HG03196 (cell line): ENCODE measurements around the gene NANP.
"Not testable (repeated sequence)": the region's sequence is repeated elsewhere in the genome, so short reads cannot be mapped to it uniquely, and the experiment has no call there.

Experiments
- ATAC-seq: cut with Tn5 transposase; IDR thresholded peaks from one replicate; pipeline ENCODE4 v1.9.1; 2021; ENCODE audit not compliant: unreplicated experiment

NANP gene

DNA sequence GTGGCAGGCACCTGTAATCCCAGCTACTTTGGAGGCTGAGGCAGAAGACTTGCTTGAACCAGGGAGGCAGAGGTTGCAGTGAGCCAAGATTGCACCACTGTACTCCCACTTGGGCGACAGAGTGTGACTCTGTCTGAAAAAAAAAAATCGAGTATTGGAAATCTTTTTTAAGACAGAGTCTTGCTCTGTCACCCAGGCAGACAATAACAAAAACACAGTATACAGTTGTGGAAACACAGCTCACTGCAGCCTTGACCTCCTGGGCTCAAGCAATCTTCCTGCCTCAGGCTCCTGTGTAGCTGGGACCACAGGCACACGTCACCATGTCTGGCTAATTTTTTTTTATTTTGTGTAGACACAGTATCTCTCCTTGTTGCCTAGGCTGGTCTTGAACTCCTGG lies 15.0 kb downstream of the NANP start:
- no peak for ATAC-seq

DNA sequence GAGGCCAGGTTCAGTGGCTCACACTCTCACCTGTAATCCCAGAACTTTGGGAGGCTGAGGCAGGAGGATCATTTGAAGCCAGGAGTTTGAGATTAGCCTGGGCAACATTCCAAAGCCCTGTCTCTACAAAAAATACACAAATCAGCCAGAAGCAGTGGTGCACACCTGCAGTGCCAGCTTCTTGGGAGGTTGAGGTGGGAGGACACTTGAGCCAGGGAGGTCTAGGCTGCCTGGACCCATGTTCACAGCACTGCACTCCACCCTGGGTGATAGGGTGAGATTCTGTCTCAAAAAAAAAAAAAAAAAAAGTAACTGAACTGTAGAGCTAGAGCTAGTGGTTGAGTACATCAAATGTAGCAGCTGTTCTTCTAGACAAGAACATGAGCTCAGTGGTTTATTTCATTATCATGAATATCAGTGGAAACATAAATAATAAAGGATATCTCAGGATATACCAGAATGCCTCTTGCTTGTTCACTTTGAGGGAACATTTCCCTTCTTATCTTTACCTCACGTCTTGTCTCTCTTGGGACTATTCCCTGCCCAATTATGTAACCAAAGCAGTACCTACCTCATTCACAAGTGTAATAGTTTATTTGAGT lies 17.6 kb downstream of the NANP start:
- no peak for ATAC-seq

DNA sequence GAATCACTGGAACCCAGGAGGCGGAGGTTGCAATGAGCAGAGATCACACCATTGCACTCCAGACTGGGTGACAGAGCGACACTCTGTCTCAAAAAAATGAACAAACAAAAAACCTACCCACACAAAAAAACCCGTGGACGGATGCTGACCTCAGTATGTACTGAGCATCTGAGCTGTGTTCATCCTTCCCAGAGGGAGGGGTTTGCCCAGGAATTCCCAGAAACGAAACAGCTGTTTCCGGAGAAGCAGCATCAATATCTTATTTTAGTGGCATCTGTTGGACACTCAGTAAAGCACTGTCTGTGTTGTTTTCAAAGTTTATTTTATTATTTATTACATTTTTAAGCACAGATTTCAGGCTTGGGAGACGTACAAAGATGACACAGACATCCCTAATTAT lies 18.7 kb downstream of the NANP start:
- ATAC-seq = no peak

DNA sequence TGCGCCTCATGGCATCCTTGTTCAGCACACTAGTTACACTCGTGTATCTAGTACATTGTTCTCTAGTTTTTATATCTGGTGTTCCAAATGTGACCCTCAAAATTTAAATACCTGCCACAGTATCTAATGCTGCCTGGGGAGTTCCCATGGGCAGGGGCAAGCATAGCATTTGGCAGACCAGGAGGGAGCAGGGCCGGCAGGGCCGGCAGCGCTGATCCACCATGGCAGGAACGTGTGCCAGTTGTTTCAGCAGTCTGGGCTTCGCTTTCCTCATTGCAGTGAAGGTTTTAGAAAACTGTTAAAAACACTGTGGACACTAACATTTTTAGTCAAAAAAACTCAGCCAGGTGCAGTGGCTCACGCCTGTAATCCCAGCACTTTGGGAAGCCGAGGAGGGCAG lies 19.2 kb downstream of the NANP start:
- ATAC-seq = no peak

DNA sequence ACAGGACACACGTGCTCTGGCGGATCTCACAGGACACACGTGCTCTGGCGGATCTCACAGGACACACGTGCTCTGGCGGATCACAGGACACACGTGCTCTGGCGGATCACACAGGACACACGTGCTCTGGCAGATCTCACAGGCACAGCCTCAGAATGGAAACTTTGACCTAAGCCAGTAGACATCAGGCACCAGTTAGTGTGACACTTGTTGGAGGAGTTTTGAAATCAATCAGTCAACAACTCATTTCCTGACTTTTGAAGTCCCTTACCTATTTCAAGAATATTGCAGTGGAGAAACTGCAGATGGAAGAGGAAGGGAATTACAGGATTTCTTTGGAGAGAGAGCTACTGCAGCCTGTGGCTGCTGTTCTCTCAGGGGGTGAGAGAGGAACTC lies 20.9 kb downstream of the NANP start:
- not testable (repeated sequence) for ATAC-seq

DNA sequence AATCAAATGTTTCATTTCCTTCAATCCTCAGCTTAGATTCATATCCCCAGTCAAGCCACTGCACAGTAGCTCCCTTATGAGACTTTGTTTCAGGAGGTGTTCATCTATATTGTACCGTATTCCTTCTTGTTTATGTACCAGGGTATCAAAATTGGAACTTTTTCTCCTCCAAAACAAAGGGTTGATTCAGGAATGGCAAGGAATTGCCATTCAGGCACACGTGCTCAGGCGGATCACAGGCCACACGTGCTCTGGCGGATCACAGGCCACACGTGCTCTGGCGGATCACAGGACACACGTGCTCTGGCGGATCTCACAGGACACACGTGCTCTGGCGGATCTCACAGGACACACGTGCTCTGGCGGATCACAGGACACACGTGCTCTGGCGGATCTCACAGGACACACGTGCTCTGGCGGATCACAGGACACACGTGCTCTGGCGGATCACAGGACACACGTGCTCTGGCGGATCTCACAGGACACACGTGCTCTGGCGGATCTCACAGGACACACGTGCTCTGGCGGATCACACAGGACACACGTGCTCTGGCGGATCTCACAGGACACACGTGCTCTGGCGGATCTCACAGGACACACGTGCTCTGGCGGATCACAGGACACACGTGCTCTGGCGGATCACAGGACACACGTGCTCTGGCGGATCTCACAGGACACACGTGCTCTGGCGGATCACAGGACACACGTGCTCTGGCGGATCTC lies 21.5 kb downstream of the NANP start:
- not testable (repeated sequence) for ATAC-seq

DNA sequence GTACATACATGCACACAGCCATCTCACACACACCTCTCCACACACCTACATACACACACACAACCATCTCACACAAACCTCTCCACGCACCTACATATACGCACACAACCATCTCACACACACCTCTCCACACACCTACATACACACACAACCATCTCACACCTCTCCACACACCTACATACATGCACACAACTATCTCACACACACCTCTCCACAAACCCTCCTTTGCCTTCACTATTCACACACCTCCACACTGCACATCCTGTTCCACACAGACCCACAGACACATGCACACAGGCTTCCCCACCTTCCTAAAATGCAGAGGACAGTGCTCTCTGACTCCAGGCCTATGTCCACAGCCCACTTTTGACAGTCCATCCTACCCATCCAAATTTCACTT lies 22.2 kb downstream of the NANP start:
- ATAC-seq = no peak

DNA sequence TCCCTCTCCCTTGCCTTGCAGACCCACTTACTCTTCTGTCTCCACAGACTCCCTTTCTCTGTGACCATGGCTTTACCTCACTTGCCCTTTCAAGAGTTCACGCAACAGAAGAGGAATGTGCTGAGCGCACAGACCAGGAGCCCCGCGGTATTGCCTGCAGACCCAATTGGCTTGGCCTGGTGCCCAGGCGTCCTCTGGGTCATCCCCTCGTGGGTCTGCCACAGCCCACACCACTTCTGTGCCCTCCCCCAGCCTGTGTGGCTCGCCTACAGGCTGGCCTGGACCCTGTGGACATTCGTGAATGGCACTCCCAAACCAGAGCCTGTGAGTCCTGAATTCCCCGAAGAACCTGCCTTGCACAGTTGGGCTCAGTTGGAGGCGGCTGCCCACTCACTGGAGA lies 23.2 kb downstream of the NANP start:
- no peak for ATAC-seq

DNA sequence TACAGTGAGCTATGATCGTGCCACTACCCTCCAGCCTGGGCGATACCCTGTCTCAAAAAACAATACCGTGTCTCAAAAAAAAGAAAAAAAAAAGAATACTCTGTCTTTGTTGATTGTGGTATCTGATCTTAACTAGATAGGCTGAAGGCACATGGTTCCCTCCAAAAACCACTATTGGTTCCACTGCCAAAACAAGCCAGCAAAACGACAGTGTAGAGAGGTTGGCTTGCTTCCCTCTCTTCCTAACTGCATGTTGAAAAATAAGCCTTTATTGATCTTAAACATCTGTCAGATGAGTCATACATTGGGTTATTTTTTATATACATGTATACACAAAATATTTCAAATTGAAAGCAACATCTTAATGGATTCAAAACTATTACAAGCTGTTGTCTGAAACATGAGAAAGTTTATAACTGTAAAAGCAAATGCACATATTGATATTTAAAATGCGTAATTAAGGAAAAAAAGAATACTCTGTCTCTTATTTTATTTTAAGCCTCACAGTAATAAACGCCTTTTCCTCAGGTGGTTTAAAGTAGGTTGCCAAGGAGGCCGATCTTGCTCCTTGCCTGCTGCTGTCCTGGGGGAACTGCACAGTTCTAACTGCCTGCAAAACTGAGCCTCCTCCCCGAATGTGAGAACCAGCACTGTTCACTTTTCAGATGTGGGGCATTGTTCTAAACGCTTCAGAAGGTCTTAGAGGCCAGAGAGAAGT lies 31.5 kb downstream of the NANP start:
- ATAC-seq = no peak

DNA sequence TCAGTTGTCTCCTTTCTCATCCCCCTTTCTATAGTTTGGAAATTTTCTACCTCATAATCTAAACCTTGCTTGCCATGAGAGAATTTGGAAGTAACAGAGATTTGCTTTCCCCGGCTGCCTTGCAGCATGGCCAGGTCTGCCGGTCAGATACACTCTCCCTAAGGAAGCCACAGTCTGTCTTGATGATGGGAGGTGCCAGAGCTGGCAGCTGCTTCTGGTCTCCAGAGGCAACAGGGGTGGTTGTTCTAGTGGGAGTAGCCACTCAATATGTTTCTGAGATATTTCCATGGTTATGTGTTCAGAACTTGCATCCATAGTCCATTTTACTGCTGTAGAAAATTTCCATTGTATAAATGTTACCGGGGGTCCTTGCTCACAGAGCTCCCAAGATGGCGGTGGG lies 33.0 kb downstream of the NANP start:
- ATAC-seq = not testable (repeated sequence)

DNA sequence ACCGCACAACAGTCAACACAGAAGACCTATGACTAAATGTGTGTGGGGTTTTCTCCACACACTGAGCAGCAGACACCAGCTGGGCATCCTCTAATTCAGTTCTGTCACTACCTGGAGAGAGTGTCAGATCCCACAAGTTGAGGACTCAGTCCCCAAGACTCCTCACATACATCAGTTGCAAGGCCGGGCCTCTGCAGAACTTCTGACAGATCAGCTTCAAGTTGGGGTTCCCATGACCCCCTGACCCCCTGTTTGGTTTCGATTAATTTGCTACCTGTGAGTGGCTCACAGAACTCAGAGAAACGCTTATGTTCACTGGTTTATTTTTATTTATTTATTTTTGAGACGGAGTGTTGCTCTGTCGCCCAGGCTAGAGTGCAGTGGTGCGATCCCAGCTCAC lies 35.3 kb downstream of the NANP start:
- no peak for ATAC-seq

DNA sequence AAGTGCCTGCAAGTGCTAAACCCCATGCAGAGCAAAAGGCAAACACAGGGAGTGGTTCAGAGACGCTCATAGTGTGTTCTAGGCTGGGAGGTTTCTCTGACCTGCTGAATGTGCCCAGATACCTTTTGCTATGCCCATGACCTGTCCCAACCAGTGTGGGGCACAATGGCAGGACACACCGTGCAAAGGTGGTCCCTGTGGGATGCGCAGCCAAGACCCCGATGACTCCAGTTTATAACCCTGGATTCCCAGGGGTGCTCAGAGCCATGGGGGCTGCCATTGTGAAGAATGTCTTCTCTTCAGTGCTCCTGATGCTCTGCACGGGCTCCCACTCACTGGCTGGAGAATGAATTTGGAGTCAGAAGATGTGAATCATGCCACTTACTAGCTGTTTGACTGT lies 36.3 kb downstream of the NANP start:
- ATAC-seq = no peak

DNA sequence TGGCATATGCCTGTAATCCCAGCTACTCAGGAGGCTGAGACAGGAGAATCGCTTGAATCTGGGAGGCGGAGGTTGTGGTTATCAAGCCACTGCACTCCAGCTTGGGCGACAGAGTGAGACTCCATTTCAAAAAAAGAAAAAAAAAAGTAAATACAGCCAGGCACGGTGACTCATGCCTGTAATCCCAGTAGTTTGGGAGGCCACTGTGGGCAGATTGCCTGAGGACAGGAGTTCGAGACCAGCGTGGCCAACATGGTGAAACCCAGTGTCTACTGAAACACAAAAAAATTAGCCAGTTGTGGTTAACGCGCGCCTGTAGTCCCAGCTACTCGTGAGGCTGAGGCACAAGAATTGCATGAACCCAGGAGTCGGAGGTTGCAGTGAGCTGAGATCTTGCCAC lies 36.9 kb downstream of the NANP start:
- ATAC-seq = no peak

DNA sequence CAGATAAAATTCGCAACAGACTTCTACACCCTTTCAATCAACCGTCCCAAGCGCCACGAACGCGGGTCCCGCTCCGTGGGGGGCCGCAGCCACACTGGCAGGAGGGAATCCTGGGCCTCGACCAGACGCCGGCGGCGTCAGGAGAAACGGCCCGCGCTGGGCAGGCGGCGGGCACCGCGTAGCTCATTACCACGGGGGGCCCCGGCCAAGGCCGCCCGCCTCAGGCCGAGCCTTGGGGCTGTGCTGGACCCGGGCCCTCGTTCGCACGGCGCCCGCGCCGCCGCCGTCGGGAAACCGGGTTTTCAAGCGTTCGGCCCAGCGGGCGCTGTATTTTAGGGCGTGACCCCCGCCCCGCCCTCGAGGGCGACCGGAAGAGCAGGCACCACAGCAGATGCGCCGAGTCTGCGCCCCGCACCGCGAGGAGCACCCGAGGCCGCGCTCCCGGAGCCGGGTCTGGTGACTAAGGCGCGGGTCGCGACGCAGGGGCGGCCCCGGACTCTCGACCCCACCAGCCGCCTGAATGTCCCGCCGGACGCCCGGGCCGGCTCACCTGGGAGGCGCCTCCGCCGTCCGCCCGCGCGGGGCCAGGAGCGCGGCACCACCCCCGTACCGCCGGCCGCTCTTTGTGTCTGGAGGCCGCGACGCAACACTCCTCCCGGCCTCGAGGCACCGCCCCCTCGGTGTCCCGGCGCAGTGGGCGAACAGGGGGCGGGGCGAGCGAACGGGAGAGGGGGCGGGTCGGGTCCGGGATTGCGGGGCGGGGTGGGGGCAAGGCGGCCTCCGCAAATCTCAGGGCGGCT lies 38.7 kb downstream of the NANP start, which contains the start of gene NINL:
NINL (minus strand) TSS at position 627 of the 800 bp plus-strand sequence. CDS start 58,944 bp downstream, outside the sequence.
- no peak for ATAC-seq

DNA sequence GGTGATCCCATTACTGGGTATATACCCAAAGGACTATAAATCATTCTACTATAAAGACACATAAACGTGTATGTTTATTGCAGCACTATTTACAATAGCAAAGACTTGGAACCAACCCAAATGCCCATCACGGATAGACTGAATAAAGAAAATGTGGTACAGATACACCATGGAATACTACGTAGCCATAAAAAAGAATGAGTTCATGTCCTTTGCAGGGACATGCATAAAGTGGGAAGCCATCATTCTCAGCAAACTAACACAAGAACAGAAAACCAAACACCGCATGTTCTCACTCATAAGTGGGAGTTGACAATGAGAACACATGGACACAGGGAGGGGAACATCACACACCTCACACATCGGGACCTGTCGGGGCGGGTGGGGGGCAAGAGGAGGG lies 40.2 kb downstream of the NANP start:
- not testable (repeated sequence) for ATAC-seq

DNA sequence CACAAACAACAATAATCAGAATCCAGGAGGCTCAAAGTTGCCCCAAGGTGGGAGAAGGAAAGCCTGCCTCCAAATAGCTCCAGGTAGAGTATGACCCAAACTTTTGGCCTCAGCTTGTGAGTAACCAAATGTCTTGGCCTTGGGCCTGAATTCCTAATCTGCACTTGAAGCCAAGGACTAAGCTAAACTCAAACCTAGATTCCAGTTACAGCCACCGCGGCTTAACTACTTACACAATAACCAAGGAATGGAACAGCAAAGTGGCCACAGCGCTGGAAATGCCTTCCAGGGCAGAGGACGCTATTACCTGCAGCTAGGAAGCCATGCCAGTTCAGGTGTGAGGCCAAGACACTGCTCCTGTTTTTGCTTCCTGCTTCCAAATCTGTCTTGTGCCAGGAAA lies 43.1 kb downstream of the NANP start:
- ATAC-seq = no peak

DNA sequence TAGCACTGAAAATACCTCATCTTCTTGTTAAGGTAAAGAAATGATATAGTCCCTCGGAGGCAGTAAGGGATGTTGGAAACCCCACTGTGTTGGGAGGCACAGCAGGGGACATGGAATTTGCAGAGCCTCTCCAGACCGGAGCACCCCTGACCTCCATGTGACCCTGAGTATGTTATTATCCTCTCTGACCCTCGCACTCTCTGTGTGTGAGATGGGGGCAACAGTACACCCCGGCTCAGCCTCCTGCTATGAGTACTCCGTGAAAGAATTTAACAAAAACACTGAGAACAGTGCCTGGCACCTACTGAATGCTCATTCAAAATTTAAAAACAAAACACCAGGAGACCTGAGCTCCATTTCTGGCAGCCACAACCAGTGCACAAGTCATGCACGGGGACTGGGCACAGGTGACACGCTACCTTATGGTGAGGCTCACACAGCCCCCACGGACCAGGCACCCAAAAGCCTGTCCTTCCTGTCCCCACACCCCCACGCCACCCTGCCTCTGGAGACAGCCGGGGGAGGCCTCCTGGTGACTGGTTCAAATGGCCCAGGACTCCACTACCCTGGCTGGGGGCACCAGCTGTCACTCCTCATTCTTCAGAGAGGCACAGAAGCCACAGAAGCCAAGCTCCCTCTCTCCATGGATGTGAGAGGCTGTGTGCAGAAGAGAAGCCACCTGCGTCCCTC lies 44.6 kb downstream of the NANP start:
- ATAC-seq = no peak

DNA sequence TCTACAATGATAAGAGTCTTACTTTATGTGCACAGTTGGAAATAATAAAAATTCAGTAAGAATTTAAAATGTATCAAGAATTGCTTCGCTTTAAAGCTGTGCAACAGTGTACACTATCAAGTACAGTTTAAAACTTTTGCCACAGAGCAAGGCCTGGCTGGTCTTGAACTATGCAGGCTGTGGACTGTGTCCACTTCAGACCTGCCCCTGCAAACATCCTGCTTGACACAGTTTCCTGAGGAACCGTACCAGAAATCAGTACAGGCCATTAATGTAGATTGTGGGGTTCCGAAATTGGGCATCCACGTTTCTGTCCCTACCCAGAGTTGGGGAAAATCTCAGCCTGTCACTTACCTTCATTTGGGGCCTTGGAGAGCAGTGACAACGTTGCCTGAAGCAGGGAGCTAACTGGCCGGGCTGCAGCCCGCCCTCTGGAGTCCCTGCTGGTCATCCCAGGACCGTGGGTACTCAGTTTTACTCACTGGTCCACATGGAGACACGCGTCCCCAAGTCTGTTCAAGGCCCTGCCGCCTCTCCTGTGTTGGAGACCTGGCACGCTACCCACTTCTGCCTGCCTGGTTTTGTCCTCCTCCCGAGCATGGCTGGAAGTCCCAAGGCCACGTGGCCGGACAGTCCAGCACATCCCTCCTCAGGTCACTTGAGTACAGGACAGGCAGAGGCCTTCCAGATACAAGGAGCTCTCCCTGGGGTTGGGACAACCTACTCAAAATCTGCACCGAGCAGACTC lies 46.9 kb downstream of the NANP start:
- ATAC-seq = no peak

DNA sequence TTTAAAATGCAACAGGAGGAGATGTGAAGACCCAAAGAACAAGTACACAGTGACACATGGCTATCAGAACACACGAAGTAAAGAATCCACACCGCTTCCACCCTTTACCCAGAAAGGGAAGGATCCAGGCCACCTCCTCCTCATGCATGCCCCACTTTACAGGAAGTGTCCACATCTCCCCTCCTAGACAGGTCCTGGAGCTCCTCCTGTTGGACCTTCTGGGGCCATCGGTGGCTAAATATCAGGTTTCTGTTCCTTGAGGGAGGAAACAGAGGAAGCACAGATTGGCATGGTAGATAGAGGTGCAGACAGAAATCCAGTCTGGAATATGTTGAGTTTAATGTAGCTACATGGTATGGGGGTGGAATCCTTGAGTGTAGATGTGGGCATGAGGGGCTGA lies 49.4 kb downstream of the NANP start:
- ATAC-seq = no peak
